ENCODE measurements around the gene FEZ2. TPM values are rescaled to one million over a fixed set of nuclear protein-coding genes. Genes with fewer than 3 reads are reported as not detected.

FEZ2 gene
- total RNA-seq, 1 donor from 2014 or later: 60.4 TPM

- no peak for TF ChIP-seq CTCF (conservative IDR thresholded peaks at IDR 0.05; ENCODE audit: low read depth, low read length)
- H3K4me3 ChIP-seq (ENCODE audit: low read depth, low read length): no peak overlapping the region
- no peak for DNase-seq (ENCODE audit: low read depth)
Measured at GRCh38 chr2:36565712-36566111, 32.3 kb downstream of the FEZ2 start.

GRCh38 chr2:36564377-36564930, 33.5 kb downstream of the FEZ2 start:
- no peak for TF ChIP-seq CTCF (conservative IDR thresholded peaks at IDR 0.05; ENCODE audit: low read depth, low read length)
- no peak for DNase-seq (ENCODE audit: low read depth)
- no peak overlapping the region for H3K4me3 ChIP-seq (ENCODE audit: low read depth, low read length)

- no peak for TF ChIP-seq CTCF (conservative IDR thresholded peaks at IDR 0.05; ENCODE audit: low read depth, low read length)
- H3K4me3 ChIP-seq (ENCODE audit: low read depth, low read length): no peak overlapping the region
- DNase-seq (ENCODE audit: low read depth): no peak
Measured at GRCh38 chr2:36562973-36563532, 34.9 kb downstream of the FEZ2 start.

GRCh38 chr2:36562240-36562639, 35.7 kb downstream of the FEZ2 start:
- H3K4me3 ChIP-seq (ENCODE audit: low read depth, low read length): no peak overlapping the region
- DNase-seq (ENCODE audit: low read depth): no peak
- no peak for TF ChIP-seq CTCF (conservative IDR thresholded peaks at IDR 0.05; ENCODE audit: low read depth, low read length)

- DNase-seq (ENCODE audit: low read depth): peak; percentile 82
- TF ChIP-seq CTCF (conservative IDR thresholded peaks at IDR 0.05; ENCODE audit: low read depth, low read length): no peak
- no peak overlapping the region for H3K4me3 ChIP-seq (ENCODE audit: low read depth, low read length)
Measured at GRCh38 chr2:36561237-36561944, 36.6 kb downstream of the FEZ2 start.

- no peak for DNase-seq (ENCODE audit: low read depth)
- TF ChIP-seq CTCF (conservative IDR thresholded peaks at IDR 0.05; ENCODE audit: low read depth, low read length): no peak
- H3K4me3 ChIP-seq (ENCODE audit: low read depth, low read length): no peak overlapping the region
Measured at GRCh38 chr2:36560726-36561125, 37.2 kb downstream of the FEZ2 start.

Data from epithelial cell of proximal tubule (primary cell).